Measurements from ENCODE around the gene RSPH1.

RSPH1 gene

DNA sequence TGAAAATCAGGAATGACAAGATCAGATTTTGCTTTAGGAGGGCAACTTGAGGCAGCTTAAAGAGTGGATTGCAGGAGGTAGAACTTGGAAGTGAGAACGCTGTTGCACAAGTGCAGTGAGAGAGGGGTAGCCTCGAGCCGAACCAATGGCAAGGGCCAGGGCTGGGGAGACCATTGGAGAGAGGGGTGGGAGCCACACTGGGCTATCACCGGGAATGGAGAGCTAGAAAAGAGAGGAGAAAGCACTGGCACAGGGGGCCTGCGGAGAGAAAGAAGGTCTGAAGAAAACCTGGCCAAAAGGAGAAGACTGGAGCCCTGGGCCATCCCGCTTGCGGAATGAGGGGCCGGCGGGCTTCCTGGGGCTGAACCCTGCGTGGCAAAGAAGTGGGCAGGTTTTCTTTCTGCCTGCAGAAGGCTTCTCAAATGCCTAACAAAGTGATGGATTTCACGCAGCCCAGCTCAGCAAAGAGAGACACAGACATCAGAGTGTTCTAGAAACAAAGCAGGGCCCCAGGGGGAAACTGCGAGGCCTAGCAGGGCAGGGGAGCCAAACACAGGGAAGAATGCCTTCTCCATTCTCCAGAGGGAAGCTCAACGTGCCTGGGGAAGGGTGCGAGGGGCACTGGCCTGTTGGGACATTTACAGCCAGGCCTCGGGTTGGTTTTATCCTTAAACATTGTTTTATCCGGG is 16.5 kb upstream of the RSPH1 start:
- DNase-seq: no peak

DNA sequence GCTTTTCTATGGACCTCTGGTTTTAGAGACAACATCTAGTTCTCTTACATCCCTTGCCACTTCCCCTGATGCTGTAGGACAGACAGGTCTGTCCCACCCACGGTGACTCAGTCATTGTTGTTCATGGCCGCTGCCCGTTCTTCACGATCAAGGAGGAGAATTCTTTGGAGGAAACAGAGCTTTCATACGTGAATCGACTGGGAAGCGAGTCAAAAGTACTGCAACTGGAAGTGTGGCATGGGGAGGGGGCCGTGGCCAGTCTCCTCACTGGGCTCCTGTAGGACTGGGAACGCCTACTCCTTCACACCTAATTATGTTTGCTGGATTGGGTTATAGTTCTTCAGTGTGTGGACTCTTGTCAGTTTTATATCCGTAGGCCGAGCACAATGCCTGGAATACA is 13.2 kb upstream of the RSPH1 start:
- no peak for DNase-seq

DNA sequence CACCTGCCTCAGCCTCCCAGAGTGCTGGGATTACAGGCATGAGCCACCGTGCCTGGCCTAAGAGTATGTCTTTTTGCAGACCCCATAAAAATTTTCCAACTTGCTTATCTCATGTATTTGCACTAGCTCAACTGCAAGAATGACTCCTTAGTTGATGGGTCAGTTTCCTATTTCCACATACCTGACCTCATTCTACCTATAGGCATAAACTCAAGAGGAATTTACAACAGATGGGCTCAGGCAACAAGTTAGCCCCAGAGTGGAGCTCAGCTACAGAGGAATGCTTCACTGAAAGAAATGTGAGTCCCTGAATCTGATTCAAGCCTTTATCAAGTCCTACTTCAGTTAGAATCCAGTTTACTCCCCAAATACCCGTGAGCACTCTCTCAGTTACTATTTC is 12.3 kb upstream of the RSPH1 start:
- no peak for DNase-seq

DNA sequence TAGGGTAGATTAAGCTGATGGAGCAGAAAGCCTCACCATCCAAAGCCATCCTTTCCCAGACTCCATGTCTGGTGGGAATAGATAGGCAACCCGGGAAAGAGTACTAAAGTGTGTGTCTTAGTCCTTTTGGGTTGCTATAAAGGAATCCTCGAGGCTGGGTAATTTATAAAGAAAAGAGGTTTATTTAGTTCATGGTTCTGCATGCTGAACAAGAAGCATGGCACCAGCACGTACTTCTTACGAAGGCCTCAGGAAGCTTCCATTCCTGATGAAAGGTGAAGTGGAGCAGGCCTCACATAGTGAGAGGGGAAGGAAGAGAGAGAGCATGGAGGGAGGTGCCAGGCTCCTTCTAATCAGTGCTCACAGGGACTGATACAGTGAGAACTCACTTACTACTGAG is 11.4 kb upstream of the RSPH1 start:
- no peak for DNase-seq

DNA sequence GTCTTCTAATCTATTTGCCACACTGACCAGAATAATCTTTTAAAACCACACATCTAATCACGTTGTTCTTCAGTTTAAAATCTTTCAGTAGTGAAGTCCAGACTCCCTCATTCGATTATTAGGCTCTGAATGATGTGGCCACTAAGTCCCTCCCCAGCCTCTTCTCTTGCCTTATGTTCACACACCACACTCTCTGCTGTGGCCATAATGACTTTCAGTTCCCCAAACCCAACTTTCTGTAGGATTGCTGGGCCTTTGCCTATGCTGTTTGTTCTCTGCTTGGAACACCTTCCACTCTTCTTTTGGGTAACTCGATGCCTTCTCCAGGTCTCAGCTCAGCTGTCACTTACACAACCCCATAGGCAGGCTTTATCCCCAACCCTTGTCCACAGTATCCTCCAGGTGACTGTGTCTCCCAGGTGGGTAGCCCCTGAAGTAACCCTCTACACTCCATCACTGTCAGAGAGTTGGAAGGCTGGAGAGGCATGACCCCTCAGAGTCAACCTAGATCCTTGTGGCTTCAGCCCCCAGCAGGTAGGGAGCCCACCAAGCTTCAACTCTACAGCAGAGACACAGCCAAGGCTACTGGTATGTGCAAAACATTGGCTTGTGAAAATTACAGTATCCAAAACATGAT is 9.2 kb upstream of the RSPH1 start:
- DNase-seq: no peak

DNA sequence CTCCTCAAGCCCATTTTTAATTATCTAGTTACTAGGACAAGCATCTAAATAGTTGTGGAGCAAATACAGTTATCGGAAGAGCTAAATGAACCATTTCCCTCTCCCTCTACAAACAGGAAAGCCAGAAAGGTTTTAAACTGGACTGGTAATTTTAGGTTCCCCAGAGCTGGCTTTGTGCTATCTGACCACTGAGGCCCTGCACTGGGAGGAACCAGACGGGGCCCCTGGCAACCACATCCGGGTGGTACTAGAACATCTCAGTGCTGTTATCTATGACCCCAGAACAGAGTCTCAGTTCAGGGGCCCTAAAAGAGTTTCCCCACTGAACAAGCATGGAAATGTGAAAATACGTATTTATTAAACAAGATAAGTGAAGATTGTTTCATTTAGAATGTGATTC is 7.7 kb upstream of the RSPH1 start:
- DNase-seq: no peak

DNA sequence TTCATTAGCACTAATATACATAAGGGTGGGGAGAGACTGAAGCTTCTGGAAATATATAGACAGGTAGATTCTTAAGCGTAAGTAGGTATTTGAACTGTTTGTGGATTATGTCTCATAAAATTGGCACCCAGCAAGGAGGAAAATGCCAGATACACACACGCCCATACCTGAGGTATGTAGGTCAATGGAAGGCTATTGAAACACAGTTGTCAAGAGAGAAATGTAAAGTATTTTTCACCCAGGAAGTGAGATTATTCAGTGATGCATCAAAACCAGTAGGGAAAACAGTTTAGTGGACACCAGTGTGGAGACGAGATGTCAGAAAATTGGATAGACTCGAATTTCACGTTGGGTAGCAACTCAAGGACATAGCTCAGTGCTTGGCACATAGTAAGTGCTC is 4.7 kb upstream of the RSPH1 start:
- no peak for DNase-seq

DNA sequence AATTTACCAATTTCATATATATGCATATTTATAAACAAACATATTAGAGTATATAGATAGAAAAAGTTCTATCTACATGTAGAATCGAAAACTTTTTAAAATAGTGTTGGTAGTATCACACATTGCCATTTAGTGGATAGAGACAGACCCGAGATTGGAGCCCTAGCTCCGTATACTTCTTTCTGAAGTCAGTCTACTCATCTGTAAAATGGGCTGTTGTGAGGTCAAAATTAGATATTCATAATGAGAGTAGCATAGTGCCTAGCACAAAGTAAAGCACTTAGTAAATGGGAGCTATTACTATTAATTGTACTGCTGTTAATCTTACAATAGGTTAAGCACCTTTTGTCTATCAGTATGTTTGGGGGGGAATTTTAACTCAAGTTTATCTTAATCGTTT is 4.2 kb upstream of the RSPH1 start:
- no peak for DNase-seq

DNA sequence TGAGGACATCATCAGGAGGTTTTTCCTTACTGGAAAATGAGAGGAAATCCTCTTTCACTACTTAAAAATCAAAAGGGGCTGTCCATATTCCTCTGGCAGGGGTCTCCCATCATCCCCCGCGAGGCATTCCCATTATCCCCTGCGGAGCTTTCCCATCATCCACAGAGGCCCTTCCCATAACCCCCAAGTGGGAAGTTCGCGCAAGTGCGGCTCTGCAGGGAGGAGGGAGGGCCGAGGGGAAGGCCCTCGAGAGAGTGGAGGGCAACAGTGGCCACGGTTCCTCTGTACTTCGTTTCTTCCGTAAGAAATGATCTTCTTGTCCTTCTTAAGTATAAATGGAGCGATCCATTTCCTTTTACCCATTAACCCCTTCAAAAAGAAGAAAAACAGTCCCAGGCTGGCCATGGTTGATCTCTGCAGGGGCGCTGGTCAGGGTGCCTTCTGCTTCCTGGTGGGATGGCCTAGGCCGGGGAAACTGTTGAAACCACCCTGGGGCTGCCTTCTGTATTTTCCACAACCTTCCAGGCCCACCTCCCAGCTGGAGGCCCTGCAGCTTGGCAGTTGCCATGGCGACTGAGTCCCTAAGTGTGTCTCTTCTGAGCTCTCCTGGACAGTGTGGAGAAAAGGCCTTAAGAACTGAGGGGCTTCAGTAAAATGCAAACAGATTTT is 3.6 kb upstream of the RSPH1 start:
- no peak for DNase-seq

DNA sequence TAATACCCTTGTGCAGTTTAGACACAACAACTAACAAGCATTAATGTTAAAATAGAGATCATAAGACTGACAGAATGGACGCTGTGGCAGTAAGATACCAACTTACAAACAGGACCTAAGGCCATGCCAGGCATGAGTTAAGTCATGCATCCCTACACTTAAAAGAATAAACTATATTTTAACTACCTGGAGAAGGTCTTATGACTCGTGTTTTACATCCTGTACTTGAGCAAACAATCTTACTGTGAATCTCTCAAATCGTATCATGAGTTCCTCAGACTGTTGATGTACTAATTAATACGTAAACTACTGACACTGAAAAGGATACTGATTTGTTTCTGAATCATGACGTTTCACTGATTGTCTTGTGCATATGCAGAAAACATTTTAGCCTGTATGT is 2.0 kb upstream of the RSPH1 start:
- DNase-seq: no peak

DNA sequence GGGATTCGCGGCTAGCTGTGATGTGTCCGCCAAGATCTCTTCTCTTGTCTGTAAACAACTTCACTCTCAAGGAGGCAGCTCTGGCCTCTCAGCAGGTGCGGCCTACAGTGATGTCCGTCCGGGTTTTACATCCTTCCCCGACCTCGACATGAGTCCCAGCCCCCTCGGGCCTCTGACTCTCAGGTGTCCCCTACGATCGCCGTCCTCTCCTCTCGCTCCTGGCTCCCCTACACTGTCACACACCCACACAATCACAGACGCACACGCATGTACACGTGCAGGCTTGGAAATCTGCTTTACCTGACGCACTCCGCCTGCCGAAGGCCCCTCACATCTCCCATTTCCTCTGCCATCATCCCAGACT is 797 bp upstream of the RSPH1 start:
- DNase-seq: no peak

DNA sequence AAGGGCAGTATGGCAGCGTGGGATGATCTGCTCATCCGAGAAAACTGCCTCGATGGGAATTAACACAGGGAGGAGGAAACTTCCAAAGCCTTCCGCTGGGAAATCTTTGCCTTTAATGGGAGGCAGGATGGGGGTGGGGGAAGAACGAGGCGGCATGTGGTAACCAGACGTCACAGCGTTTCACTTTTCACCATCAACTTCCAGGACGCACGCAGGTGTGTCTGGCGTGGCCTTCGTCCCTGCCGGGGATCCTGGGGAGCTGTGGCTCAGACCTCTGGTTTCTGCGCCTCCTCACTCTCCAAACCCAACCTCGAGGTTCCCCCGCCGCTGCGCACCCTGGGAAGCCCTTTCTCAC is 282 bp downstream of the RSPH1 start:
- DNase-seq: no peak

DNA sequence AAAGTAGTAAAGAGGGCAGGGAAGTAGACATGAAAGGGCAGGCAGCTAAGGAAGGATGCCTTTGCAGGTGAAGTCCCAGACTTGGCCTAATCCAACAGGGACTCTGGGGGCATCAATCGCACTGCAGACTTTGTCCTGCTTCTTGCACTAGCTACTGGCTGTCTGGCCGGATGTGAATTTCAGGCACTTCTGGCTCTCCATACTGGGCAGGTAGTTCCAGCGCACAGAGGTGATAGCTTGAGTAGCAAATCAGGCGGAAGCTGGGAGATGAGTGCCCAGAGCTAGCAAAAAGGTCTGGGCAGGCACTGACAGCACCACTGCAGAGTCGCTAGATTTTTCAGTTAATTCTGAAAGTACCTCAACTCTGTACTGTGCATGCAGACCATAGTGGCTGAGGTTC is 997 bp downstream of the RSPH1 start:
- DNase-seq: no peak

DNA sequence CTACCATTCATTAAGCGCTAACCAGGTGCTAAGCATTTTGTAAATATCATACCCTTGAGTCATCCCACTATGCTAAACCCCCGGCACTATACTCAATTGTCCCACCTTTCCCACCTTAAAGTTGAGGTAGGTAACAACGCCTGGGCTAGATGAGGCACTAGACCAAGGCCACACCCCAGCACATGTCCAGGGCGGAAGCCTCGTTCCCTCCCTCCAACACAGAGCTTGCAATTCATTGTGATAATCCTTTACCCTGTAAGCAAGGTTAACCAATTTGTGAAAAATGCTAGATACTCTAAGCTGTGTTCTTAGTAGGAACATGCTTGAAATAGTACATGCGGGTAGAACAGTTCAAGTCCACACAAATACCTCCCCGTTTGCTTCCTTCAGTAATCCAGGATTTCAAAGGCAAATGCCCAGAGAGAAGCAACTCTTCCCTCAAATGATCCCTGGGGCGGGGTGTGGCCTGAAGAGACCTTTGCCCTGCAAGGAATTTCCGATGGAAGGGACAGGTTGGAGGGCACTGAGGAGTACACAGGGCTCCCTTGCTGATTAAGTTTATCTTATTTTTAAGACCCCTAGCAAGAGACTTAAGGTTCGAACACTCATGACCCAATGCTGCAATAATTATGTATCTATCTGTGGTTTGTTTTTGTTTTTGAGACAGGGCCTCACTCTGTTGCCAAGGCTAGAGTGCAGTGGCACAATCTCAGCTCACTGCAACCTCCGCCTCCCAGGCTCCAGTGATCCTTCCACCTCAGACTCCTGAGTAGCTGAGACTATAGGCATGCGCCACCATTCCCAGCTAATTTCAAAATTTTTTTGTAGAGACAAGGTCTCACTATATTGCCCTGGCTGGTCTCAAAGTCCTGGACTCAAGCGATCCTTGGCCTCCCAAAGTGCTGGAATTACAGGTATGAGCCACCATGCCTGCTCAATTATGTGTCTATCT is 2.6 kb downstream of the RSPH1 start:
- no peak for DNase-seq

DNA sequence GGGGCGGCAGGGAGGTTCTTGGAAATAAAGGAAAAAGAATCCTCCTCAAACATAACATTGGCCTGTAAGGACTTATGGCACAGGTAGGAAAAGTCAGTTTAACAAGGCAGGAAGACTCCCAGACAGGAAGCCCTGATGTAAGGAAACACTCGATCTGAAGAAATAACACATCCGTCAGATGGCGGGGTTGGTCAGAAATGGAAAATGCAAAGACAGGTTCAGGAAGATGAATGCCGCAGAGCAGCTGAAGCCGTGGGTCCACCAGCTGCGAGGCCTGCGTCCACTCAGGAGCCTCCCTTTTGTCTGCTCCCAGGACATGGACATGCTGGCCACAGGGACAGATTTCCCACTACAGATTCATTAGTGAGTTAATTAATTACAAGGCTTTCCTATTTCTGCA is 3.8 kb downstream of the RSPH1 start:
- no peak for DNase-seq

DNA sequence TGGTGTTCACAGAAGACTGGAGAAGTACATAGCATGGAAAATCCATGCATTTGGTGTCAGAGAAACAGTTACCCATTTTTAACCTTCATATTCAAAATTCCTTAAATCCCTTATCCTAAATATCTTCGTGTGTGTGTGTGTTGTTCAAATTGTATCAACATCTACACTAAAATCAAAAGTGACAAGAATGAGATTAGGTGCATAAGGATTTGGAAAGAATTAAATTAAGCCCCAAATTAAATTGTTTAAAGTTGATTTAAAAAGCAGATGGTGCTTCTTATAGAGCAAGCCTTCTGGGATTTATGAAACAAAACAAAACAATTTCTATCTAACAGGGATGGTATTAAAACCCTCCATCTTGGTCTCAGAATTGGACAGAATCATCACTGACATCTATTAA is 4.7 kb downstream of the RSPH1 start:
- no peak for DNase-seq

DNA sequence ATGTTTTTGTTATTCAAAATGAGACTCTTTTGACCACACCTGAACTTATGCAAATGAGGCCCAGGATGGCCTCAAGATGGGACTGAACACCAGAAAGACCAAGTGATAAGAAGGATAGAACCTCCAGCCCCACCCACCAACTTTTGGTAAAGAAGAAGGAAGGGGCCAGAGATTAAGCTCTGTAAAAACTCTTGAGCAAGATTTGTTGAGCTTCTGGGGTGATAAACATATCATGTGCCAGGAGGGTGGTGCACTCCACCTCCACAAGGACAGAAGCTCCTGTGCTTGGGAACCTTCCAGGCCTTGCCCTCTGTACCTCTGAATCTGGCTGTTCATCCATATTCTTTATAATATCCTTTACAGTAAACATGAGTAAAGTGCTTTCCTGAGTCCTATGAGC is 5.3 kb downstream of the RSPH1 start:
- no peak for DNase-seq

DNA sequence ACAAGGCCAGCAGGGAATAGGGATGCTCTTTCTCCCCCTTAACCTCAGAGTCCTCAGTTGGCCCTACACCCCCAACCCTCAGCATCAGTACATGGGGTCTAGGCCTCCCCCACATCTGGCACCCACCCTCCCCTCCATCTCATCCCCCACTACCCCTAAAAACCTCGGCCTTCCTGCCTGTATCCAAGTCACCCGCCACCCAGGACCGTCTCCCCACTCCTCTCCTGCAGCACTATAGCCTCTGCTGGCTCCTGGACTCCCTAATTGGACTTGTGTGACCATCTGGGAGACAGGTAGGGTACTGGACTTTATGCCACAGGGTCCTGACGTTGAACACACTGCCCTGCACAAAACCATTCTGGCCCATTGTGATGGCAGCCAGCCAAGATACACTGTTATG is 6.0 kb downstream of the RSPH1 start:
- no peak for DNase-seq

DNA sequence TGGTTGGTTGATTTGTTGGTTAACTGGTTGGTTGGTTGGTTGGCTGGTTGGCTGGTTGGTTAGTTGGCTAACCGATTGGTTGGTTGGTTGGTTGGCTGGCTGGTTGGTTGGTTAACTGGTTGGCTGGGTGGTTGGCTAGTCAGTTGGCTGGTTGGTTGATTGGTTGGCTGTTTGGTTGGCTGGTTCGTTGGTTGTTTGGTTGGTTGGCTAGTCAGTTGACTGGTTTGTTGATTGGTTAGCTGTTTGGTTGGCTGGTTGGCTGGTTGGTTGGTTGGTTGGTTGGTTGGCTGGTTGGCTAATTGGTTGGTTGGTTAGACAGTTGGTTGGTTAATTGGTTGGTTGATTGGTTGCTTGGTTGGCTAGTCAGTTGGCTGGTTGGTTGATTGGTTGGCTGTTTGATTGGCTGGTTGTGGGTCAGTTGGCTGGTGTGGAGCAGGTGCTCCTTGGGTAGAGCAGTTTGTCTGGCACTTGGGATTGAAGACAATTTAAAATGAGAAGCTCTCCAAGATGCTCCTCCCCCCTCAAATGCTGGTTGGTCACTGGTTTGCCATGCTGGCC is 6.9 kb downstream of the RSPH1 start:
- no peak for DNase-seq

DNA sequence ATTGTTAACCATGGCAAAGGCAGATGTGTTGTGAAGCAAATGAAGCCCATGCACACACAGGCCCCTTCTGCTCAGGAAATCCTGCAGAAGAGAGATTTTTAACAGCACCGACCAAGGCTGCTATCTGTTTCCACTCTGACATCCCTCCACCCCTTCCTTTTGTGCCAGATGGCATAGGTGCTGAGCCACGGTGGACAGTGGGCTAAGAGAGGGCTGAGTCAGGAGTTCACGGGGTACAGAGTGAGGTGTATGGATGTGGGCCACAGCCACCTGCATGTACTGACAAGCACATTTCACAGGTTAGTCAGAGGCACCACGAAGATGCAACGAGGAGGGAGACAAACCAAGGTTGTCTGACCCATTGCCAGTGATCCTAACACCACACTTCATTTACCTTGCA is 9.5 kb downstream of the RSPH1 start:
- DNase-seq: no peak

DNA sequence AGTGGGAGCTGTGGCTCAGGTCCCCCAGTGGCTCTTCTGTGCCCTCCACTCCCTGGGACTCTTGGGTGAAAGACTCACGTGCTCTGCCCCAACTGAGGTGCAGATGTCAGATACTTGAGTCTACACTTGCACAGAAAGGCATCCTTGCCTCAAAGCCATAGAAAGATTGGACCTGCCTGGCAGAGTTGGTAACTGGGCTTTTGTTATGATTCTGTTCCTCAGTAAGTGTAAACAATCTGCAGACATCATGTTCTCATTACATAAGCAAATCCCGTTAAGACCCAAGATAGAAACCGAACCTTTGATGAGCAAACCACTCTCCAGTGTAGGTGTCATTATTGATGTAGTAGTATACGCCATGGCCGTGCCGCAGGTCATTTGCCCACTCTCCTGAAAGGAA is 10.0 kb downstream of the RSPH1 start:
- DNase-seq: no peak

DNA sequence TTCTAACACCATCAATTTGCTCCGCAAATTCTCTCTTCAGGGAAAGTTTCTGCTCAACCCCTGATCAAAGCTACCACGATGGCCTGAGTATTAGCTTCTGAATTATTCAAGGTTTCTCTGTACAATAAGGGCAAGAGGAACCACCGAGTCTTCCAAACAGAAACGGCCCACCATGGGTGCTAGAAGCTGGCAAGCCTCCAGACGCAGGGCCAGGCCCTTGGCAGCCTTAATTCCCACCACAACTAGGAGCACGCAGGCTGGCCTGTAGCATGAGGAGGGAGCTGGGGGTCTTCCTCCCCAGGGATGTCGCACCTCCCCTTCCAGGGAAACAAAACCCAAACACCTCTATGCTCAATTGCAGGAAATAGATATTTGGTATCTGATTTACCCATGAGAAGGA is 11.1 kb downstream of the RSPH1 start:
- DNase-seq: no peak

DNA sequence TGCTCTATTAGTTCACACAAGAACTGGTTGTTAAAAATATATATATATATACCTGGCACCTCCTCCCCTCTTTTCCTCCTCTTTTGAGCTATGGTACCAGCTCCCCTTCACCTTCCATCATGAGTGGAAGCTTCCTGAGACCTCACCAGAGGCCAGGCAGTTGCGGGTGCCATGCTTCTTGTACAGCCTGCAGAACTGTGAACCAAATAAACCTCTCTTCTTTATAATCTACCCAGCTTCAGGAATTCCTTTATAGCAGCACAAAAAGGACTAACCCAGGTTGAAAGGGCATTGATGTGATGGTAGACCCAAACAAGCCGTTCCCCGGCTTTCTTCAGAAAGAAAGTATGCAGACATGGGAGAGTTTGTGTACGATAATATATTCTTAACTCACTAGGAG is 14.9 kb downstream of the RSPH1 start:
- no peak for DNase-seq
